ENCODE results near the gene SLC49A4.
A peak's percentile ranks its signal among the peaks of the same experiment; 100 is the strongest.

The SLC49A4 gene

GRCh38 chr3:122862381-122862780, 67.5 kb downstream of the SLC49A4 start:
- DNase-seq = no peak

- DNase-seq = no peak
Measured at GRCh38 chr3:122864498-122864897, 69.6 kb downstream of the SLC49A4 start.

GRCh38 chr3:122868322-122868721, 73.5 kb downstream of the SLC49A4 start:
- no peak for DNase-seq

- DNase-seq = no peak
Measured at GRCh38 chr3:122873741-122874515, 79.1 kb downstream of the SLC49A4 start.

- no peak for DNase-seq
Measured at GRCh38 chr3:122875547-122876127, 80.8 kb downstream of the SLC49A4 start.

GRCh38 chr3:122880173-122880572, 85.3 kb downstream of the SLC49A4 start:
- no peak for DNase-seq

GRCh38 chr3:122880624-122881023, 85.8 kb downstream of the SLC49A4 start:
- DNase-seq = no peak

- DNase-seq = no peak
Measured at GRCh38 chr3:122882361-122882947, 87.6 kb downstream of the SLC49A4 start.

GRCh38 chr3:122886251-122886650, 91.4 kb downstream of the SLC49A4 start:
- no peak for DNase-seq

GRCh38 chr3:122886946-122887345, 92.1 kb downstream of the SLC49A4 start:
- DNase-seq = no peak

GRCh38 chr3:122890077-122890719, 95.3 kb downstream of the SLC49A4 start:
- DNase-seq = no peak

GRCh38 chr3:122890720-122891220, 95.9 kb downstream of the SLC49A4 start:
- no peak for DNase-seq

- no peak for DNase-seq
Measured at GRCh38 chr3:122892118-122892960, 97.5 kb downstream of the SLC49A4 start.

- DNase-seq = no peak
Measured at GRCh38 chr3:122893282-122893681, 98.4 kb downstream of the SLC49A4 start.

- DNase-seq = peak; percentile 36
Measured at GRCh38 chr3:122893754-122894668, 99.1 kb downstream of the SLC49A4 start.

- no peak for DNase-seq
Measured at GRCh38 chr3:122898298-122898697, 103.4 kb downstream of the SLC49A4 start.

GRCh38 chr3:122902326-122902725, 107.5 kb downstream of the SLC49A4 start:
- no peak for DNase-seq

GRCh38 chr3:122903171-122903570, 108.3 kb downstream of the SLC49A4 start:
- no peak for DNase-seq

- DNase-seq = no peak
Measured at GRCh38 chr3:122907471-122907870, 112.6 kb downstream of the SLC49A4 start.

GRCh38 chr3:122908251-122908650, 113.4 kb downstream of the SLC49A4 start:
- DNase-seq = no peak

GRCh38 chr3:122911901-122912300, 117.0 kb downstream of the SLC49A4 start:
- DNase-seq = no peak
